H1 (cell line): ENCODE results near the gene TMEM258. TPM values are rescaled to one million over a fixed set of nuclear protein-coding genes. Genes with fewer than 3 reads are reported as not detected.

Experiments
- CTCF ChIA-PET: fragments of 300-600 bp; sonication (Branson Sonifier 250); formaldehyde crosslinking; loops from one replicate; lab custom pipeline; 2021; ENCODE audit not compliant: partially characterized antibody; lab: Charles Lee
- POLR2A ChIA-PET: fragments of 300-600 bp; sonication (Branson Sonifier 250); formaldehyde crosslinking; loops from one replicate; lab custom pipeline; 2021; ENCODE audit warnings: inconsistent platforms; ENCODE audit not compliant: partially characterized antibody; lab: Charles Lee
- DNase-seq, 2 experiments: peaks; one replicate each; pipeline versions ENCODE4 v3.0.0 to v3.0.0-alpha.2; 2010 to 2022; ENCODE audit warnings: low spot score in 2 of 2, low read depth in 1 of 2, mixed read lengths in 1 of 2
- FAIRE-seq: peaks from 2 replicates; lab custom pipeline; 2011; peaks lifted over from hg19 to GRCh38; lab: Jason Lieb, UNC
- H2AFZ ChIP-seq: 2 replicates; pipeline ENCODE4 v1.8.1; 2012; ENCODE audit warnings: low read length, inconsistent platforms
- H2AK5ac ChIP-seq: 2 replicates; pipeline ENCODE4 v1.6.1; 2013; ENCODE audit warnings: low read depth, low read length
- H2BK120ac ChIP-seq: replicated peaks from 2 replicates; pipeline ENCODE3; 2013; ENCODE audit warnings: low read depth, low read length, inconsistent platforms
- H2BK12ac ChIP-seq: 2 replicates; pipeline ENCODE4 v1.6.1; 2013; ENCODE audit warnings: low read depth, low read length
- H2BK15ac ChIP-seq: 2 replicates; pipeline ENCODE4 v1.6.1; 2013; ENCODE audit warnings: low read length
- H2BK20ac ChIP-seq: 2 replicates; pipeline ENCODE4 v1.6.1; 2013; ENCODE audit warnings: low read length
- H2BK5ac ChIP-seq: 2 replicates; pipeline ENCODE4 v1.6.1; 2013; ENCODE audit warnings: low read depth, low read length
- H3K14ac ChIP-seq: 2 replicates; pipeline ENCODE4 v1.6.1; 2013; ENCODE audit warnings: inconsistent platforms; ENCODE audit not compliant: insufficient read length
- H3K18ac ChIP-seq: 2 replicates; pipeline ENCODE4 v1.6.1; 2013; ENCODE audit warnings: low read length; ENCODE audit errors: extremely low read depth
- H3K23ac ChIP-seq: 2 replicates; pipeline ENCODE4 v1.6.1; 2013; ENCODE audit warnings: inconsistent platforms; ENCODE audit not compliant: insufficient read length
- H3K23me2 ChIP-seq: 2 replicates; pipeline ENCODE4 v1.6.1; 2013; ENCODE audit warnings: low read depth, low read length
- H3K27ac ChIP-seq: 2 replicates; pipeline ENCODE4 v1.6.1; 2011; ENCODE audit warnings: low read depth, low read length, inconsistent platforms
- H3K27me3 ChIP-seq, 4 experiments: replicated peaks in 1 of 4; 1 replicate in 1 of 4; 2 replicates in 3 of 4; pipeline versions ENCODE4 v1.6.1 to v1.8.1; 2011 to 2013; ENCODE audit warnings: low read length in 3 of 4, mild to moderate bottlenecking in 3 of 4, inconsistent platforms in 2 of 4, mixed read lengths in 2 of 4, moderate library complexity in 1 of 4; ENCODE audit not compliant: control insufficient read depth in 3 of 4, insufficient read depth in 3 of 4; ENCODE audit errors: extremely low read depth in 1 of 4
- H3K36me3 ChIP-seq, 4 experiments: 2 replicates each; pipeline versions ENCODE4 v1.6.1 to v1.8.1; 2011 to 2013; ENCODE audit warnings: mild to moderate bottlenecking in 4 of 4, low read length in 3 of 4, moderate library complexity in 2 of 4, control low read depth in 1 of 4, inconsistent platforms in 1 of 4; ENCODE audit not compliant: insufficient read depth in 4 of 4, control insufficient read depth in 2 of 4
- H3K4ac ChIP-seq: replicated peaks from 2 replicates; pipeline ENCODE3; 2013; ENCODE audit warnings: low read length, low read depth, mixed read lengths, inconsistent platforms; ENCODE audit not compliant: insufficient read length
- H3K4me1 ChIP-seq, 4 experiments: replicated peaks in 1 of 4; 1 replicate in 1 of 4; 2 replicates in 3 of 4; pipeline versions ENCODE4 v1.6.1 to v1.8.1; 2011 to 2013; ENCODE audit warnings: low read length in 3 of 4, inconsistent platforms in 2 of 4, mixed read lengths in 1 of 4; ENCODE audit not compliant: insufficient read depth in 4 of 4, control insufficient read depth in 3 of 4
- H3K4me2 ChIP-seq, 2 experiments: 2 replicates each; pipeline versions ENCODE4 v1.6.1 to v1.8.1; 2011 to 2013; ENCODE audit warnings: low read depth in 2 of 2, low read length in 2 of 2, control low read depth in 1 of 2, inconsistent platforms in 1 of 2, mild to moderate bottlenecking in 1 of 2; ENCODE audit not compliant: insufficient read depth in 1 of 2
- H3K4me3 ChIP-seq, 4 experiments: fragments of 200-600, 300-600 bp in 1 of 4; sonication (generic), shearing (Covaris generic), sonication (Bioruptor Twin) in 1 of 4; 2 replicates each; pipeline versions ENCODE4 v1.5.1 to v1.8.1; 2011 to 2016; ENCODE audit warnings: low read length in 4 of 4, low read depth in 3 of 4, control low read depth in 2 of 4, inconsistent platforms in 2 of 4, mild to moderate bottlenecking in 2 of 4, mixed read lengths in 1 of 4, moderate library complexity in 1 of 4; ENCODE audit not compliant: insufficient read depth in 2 of 4; ENCODE audit errors: extremely low read depth in 1 of 4
- H3K56ac ChIP-seq: replicated peaks from 2 replicates; pipeline ENCODE3; 2013; ENCODE audit warnings: low read depth, mild to moderate bottlenecking, mixed read lengths, low read length, inconsistent platforms; ENCODE audit not compliant: insufficient read length
- H3K79me1 ChIP-seq: 2 replicates; pipeline ENCODE4 v1.6.1; 2013; ENCODE audit warnings: low read depth, low read length, control low read depth
- H3K79me2 ChIP-seq, 2 experiments: 2 replicates each; pipeline versions ENCODE4 v1.6.1 to v1.8.1; 2012 to 2013; ENCODE audit warnings: low read length in 2 of 2, mild to moderate bottlenecking in 2 of 2, inconsistent platforms in 1 of 2; ENCODE audit not compliant: insufficient read depth in 2 of 2, control insufficient read depth in 1 of 2
- H3K9ac ChIP-seq, 4 experiments: replicated peaks in 1 of 4; 1 replicate in 1 of 4; 2 replicates in 3 of 4; pipeline versions ENCODE4 v1.6.1 to v1.8.1; 2011 to 2013; ENCODE audit warnings: low read depth in 3 of 4, low read length in 3 of 4, control low read depth in 2 of 4, mild to moderate bottlenecking in 2 of 4, moderate library complexity in 2 of 4, inconsistent platforms in 1 of 4; ENCODE audit errors: extremely low read depth in 1 of 4
- H3K9me3 ChIP-seq, 2 experiments: 2 replicates each; pipeline versions ENCODE4 v1.6.1 to v1.8.1; 2012 to 2013; ENCODE audit warnings: mild to moderate bottlenecking in 2 of 2, moderate library complexity in 2 of 2, control low read depth in 1 of 2, inconsistent platforms in 1 of 2, low read depth in 1 of 2, low read length in 1 of 2, mixed read lengths in 1 of 2; ENCODE audit not compliant: insufficient read depth in 2 of 2
- H4K20me1 ChIP-seq, 2 experiments: replicated peaks in 1 of 2; 2 replicates each; pipeline versions ENCODE3 to v1.8.1; 2011 to 2013; ENCODE audit warnings: inconsistent platforms in 2 of 2, low read length in 2 of 2, mild to moderate bottlenecking in 1 of 2; ENCODE audit not compliant: insufficient read depth in 2 of 2, control insufficient read depth in 1 of 2
- H4K5ac ChIP-seq: 2 replicates; pipeline ENCODE4 v1.6.1; 2013; ENCODE audit warnings: low read length, low read depth, mixed read lengths, inconsistent platforms; ENCODE audit not compliant: insufficient read length
- H4K8ac ChIP-seq: 2 replicates; pipeline ENCODE4 v1.8.0; 2013; ENCODE audit warnings: mild to moderate bottlenecking, moderate library complexity, low read length, inconsistent platforms; ENCODE audit not compliant: insufficient read depth; ENCODE audit errors: extremely low read depth
- H4K91ac ChIP-seq: replicated peaks from 2 replicates; pipeline ENCODE3; 2013; ENCODE audit warnings: low read length, mixed read lengths, inconsistent platforms; ENCODE audit not compliant: insufficient read length
- ATF2 ChIP-seq: IDR thresholded peaks from 2 replicates; pipeline ENCODE4 v1.6.1; 2012; ENCODE audit warnings: low read length, inconsistent platforms
- BRCA1 ChIP-seq: IDR thresholded peaks from 2 replicates; pipeline ENCODE4 v1.6.1; 2012; ENCODE audit warnings: low read depth, low read length, improper control_type of control experiment
- CHD2 ChIP-seq: IDR thresholded peaks from 2 replicates; pipeline ENCODE4 v1.6.1; 2012; ENCODE audit warnings: low read length, improper control_type of control experiment
- EGR1 ChIP-seq: IDR thresholded peaks from 2 replicates; pipeline ENCODE4 v1.6.1; 2011; ENCODE audit warnings: low read depth, low read length, borderline replicate concordance
- GABPA ChIP-seq: IDR thresholded peaks from 2 replicates; pipeline ENCODE4 v1.6.1; 2011; ENCODE audit warnings: mild to moderate bottlenecking, low read length, moderate library complexity, borderline replicate concordance; ENCODE audit not compliant: insufficient read depth
- MAX ChIP-seq: IDR thresholded peaks from 2 replicates; pipeline ENCODE4 v1.6.1; 2012; ENCODE audit warnings: inconsistent platforms
- whole genome bisulfite sequencing, 2 experiments: shearing (Covaris generic) in 1 of 2; methylation state at CpG; one replicate each; pipeline versions ENCODE4 v1.1.6 to v1.1.7; 2013 to 2015; ENCODE audit warnings: low lambda C conversion rate in 2 of 2, mixed read lengths in 2 of 2, inconsistent platforms in 1 of 2, low coverage in 1 of 2, missing lambda C conversion rate in 1 of 2; ENCODE audit not compliant: insufficient replicate concordance in 2 of 2, insufficient coverage in 1 of 2, insufficient read length in 1 of 2; ENCODE audit errors: extremely low coverage in 1 of 2, missing lambda C conversion rate in 1 of 2; 5-methylcytosine and 5-hydroxymethylcytosine counted together
- polyA plus RNA-seq, 7 experiments: library from polyadenylated mRNA; depleted of rRNA in 3 of 7; stranded (reverse) in 5 of 7; unstranded in 2 of 7; fragments of >200 nt in 5 of 7; fragments of 200-250 nt in 2 of 7; gene quantifications; 1 replicate in 5 of 7; 2 replicates in 1 of 7; 4 replicates in 1 of 7; pipeline versions ENCODE4 v1.2.1 to v1.2.3, GENCODE V29; 2011 to 2013; ENCODE audit warnings: missing spikeins in 2 of 7, mixed read lengths in 2 of 7
- total RNA-seq: library from RNA; stranded (reverse); fragmentation: NEBNext Ultra II Directional; extraction: Animal tissue kit (Norgen Biotek cat#: 25700); gene quantifications from 2 replicates; pipeline ENCODE4 v1.2.1, GENCODE V29; 2021

TMEM258 gene
- total and polyA plus RNA-seq, 2 of the 8 experiments (the other 6 are each of a cell fraction or from before 2014, with no cell fraction given) = 186 to 759 TPM

- Histone ChIP-seq H4K91ac (peak overlapping the region; percentile 62), H3K4me3 (peak overlapping the region in 1 of 4 experiments; percentile 15; a peak in 1 of 8 replicates), H3K4me2 (peak overlapping the region; percentile 37 to 46), H3K27ac (no peak overlapping the region), H3K14ac (no peak overlapping the region), H3K23me2 (no peaks in the 10 kb centered on the region; the same call in 1 of the 2 replicates), H2AFZ (no peak overlapping the region), H4K5ac (no peak overlapping the region), H3K4ac (peak overlapping the region; percentile 44), H2BK5ac (peak overlapping the region; percentile 71; the same call in 1 of the 2 replicates), H3K27me3 (peaks cover 4 to 21% (median 16%) of the 10 kb centered on the region in 4 experiments), H3K79me2 (no peaks in the 10 kb centered on the region), H3K9me3 (no peaks in the 10 kb centered on the region), H4K8ac (0 out of 2 replicates have a peak overlapping the region, but pooled peaks have one; percentile 15), H2BK12ac (peak overlapping the region; percentile 98; the same call in 1 of the 2 replicates), H3K36me3 (no peaks in the 10 kb centered on the region), H2AK5ac (no peak overlapping the region), H3K56ac (no peak overlapping the region), H2BK20ac (peak overlapping the region; percentile 97; the same call in 1 of the 2 replicates), H3K79me1 (no peaks in the 10 kb centered on the region), H3K18ac (peak overlapping the region; percentile 88), H3K4me1 (peaks cover 6 to 29% (median 13%) of the 10 kb centered on the region in 4 experiments), H2BK15ac (no peak overlapping the region; the same call in 1 of the 2 replicates), H2BK120ac (peak overlapping the region; percentile 12), H3K23ac (no peak overlapping the region), H4K20me1 (no peaks in the 10 kb centered on the region), H3K9ac (no peak overlapping the region)
- FAIRE-seq = no peak
- 55% methylated on average over 19 of the region's 21 CpGs; no CpG with 5 or more reads in 1 of the 2 experiments for WGBS, 2 experiments
- no peak for DNase-seq
- ChIA-PET CTCF (interaction anchor here (0.7 to 9.2 kb wide), 23 partner anchors 9 to 332 kb away, joined by 3 to 168 read pairs (median 4); partner anchors contain the start of genes FEN1 and TMEM258), POLR2A (interaction anchor here (1.0 to 8.9 kb wide), 6 partner anchors 10 to 50 kb away, joined by 3 to 87 read pairs (median 3); partner anchors contain the start of genes FEN1 and TMEM258)
- TF ChIP-seq GABPA (no peak), EGR1 (peak; percentile 53; the same call in 1 of the 2 replicates), ATF2 (no peak), MAX (peak; percentile 45; the same call in 1 of the 2 replicates), CHD2 (no peak), BRCA1 (no peak)
Observed at GRCh38 chr11:61749591-61750217, 42.7 kb downstream of the TMEM258 start.
